ENCODE data around the gene ZNF286A. TPM values are rescaled to one million over a fixed set of nuclear protein-coding genes. Genes with fewer than 3 reads are reported as not detected.
"Not testable (repeated sequence)": the region's sequence is repeated elsewhere in the genome, so short reads cannot be mapped to it uniquely, and the experiment has no call there.

The ZNF286A gene
- total RNA-seq, 2 experiments from 2014 or later, result 19.2 to 35.4 TPM

GRCh38 chr17:15662681-15663080, 36.9 kb upstream of the ZNF286A start:
- Histone ChIP-seq H3K4me2 (ENCODE audit: low read length) (no peak overlapping the region), H2AFZ (ENCODE audit: low read length) (no peak overlapping the region), H4K20me1 (ENCODE audit: insufficient read depth, low read length) (no peaks in the 10 kb centered on the region), H3K9me2 (ENCODE audit: insufficient read depth, low read length) (no peaks in the 10 kb centered on the region), H3K27ac (ENCODE audit: low read depth, low read length, poor library complexity, severe bottlenecking) (no peak overlapping the region), H3K9me3 (ENCODE audit: low read length) (no peaks in the 10 kb centered on the region), H3K79me2 (ENCODE audit: insufficient read depth, low read depth, low read length) (no peaks in the 10 kb centered on the region), H3K36me3 (ENCODE audit: insufficient read depth, low read length) (0 out of 2 replicates have a peak, but pooled peaks cover 4% of the 10 kb centered on the region), H3K4me3 (ENCODE audit: low read depth, low read length, poor library complexity, severe bottlenecking) (no peak overlapping the region), H3K4me1 (ENCODE audit: insufficient read depth, low read length, poor library complexity, severe bottlenecking) (no peaks in the 10 kb centered on the region)
- ChIA-PET CTCF (ENCODE audit: unreplicated experiment) (no interaction called here), POLR2A (no interaction called here)
- no peak for TF ChIP-seq EZH2phosphoT487 (IDR thresholded peaks at IDR 0.05; ENCODE audit: borderline replicate concordance, low read depth, low read length)
- no TSS peak for BruUV-seq (replicated peaks)
- intact Hi-C loops (cut with micrococcal nuclease; ENCODE audit: unreplicated experiment), result no loop called here
- DNase-seq (ENCODE audit: low spot score), result no peak

- H3K79me2 ChIP-seq (ENCODE audit: insufficient read depth, low read depth, low read length), result no peaks in the 10 kb centered on the region
- no peak overlapping the region for H3K4me3 ChIP-seq (ENCODE audit: low read depth, low read length, poor library complexity, severe bottlenecking)
- H2AFZ ChIP-seq (ENCODE audit: low read length), result no peak overlapping the region
- H3K9me2 ChIP-seq (ENCODE audit: insufficient read depth, low read length), result no peaks in the 10 kb centered on the region
- H4K20me1 ChIP-seq (ENCODE audit: insufficient read depth, low read length), result no peaks in the 10 kb centered on the region
- no peaks in the 10 kb centered on the region for H3K4me1 ChIP-seq (ENCODE audit: insufficient read depth, low read length, poor library complexity, severe bottlenecking)
- no peak overlapping the region for H3K27ac ChIP-seq (ENCODE audit: low read depth, low read length, poor library complexity, severe bottlenecking)
- intact Hi-C loops (cut with micrococcal nuclease; ENCODE audit: unreplicated experiment), result no loop called here
- no peak for DNase-seq (ENCODE audit: low spot score)
- 0 out of 2 replicates have a peak, but pooled peaks cover 4% of the 10 kb centered on the region for H3K36me3 ChIP-seq (ENCODE audit: insufficient read depth, low read length)
- H3K9me3 ChIP-seq (ENCODE audit: low read length), result no peaks in the 10 kb centered on the region
- BruUV-seq (replicated peaks), result no TSS peak
- no peak overlapping the region for H3K4me2 ChIP-seq (ENCODE audit: low read length)
- ChIA-PET CTCF (ENCODE audit: unreplicated experiment) (no interaction called here), POLR2A (no interaction called here)
- no peak for TF ChIP-seq EZH2phosphoT487 (IDR thresholded peaks at IDR 0.05; ENCODE audit: borderline replicate concordance, low read depth, low read length)
- TF ChIP-seq CTCF (conservative IDR thresholded peaks at IDR 0.05; ENCODE audit: low read length), result no peak
Observed at GRCh38 chr17:15663176-15663575, 36.4 kb upstream of the ZNF286A start.

GRCh38 chr17:15663691-15664090, 35.9 kb upstream of the ZNF286A start:
- intact Hi-C loops (cut with micrococcal nuclease; ENCODE audit: unreplicated experiment), result no loop called here
- BruUV-seq (replicated peaks), result no TSS peak
- TF ChIP-seq CTCF (conservative IDR thresholded peaks at IDR 0.05; ENCODE audit: low read length) (no peak), EZH2phosphoT487 (IDR thresholded peaks at IDR 0.05; ENCODE audit: borderline replicate concordance, low read depth, low read length) (no peak)
- Histone ChIP-seq H2AFZ (ENCODE audit: low read length) (no peak overlapping the region), H3K27ac (ENCODE audit: low read depth, low read length, poor library complexity, severe bottlenecking) (no peak overlapping the region), H3K9me3 (ENCODE audit: low read length) (no peaks in the 10 kb centered on the region), H3K4me3 (ENCODE audit: low read depth, low read length, poor library complexity, severe bottlenecking) (no peak overlapping the region), H3K79me2 (ENCODE audit: insufficient read depth, low read depth, low read length) (no peaks in the 10 kb centered on the region), H4K20me1 (ENCODE audit: insufficient read depth, low read length) (no peaks in the 10 kb centered on the region), H3K36me3 (ENCODE audit: insufficient read depth, low read length) (0 out of 2 replicates have a peak, but pooled peaks cover 4% of the 10 kb centered on the region), H3K9me2 (ENCODE audit: insufficient read depth, low read length) (no peaks in the 10 kb centered on the region), H3K4me2 (ENCODE audit: low read length) (no peak overlapping the region), H3K4me1 (ENCODE audit: insufficient read depth, low read length, poor library complexity, severe bottlenecking) (no peaks in the 10 kb centered on the region)
- DNase-seq (ENCODE audit: low spot score), result no peak
- POLR2A ChIA-PET, result no interaction called here
- CTCF ChIA-PET (ENCODE audit: unreplicated experiment), result no interaction called here

GRCh38 chr17:15669526-15669925, 30.0 kb upstream of the ZNF286A start:
- H3K9me3 ChIP-seq (ENCODE audit: low read length); CTCF ChIA-PET (ENCODE audit: unreplicated experiment); BruUV-seq (replicated peaks); H3K36me3 ChIP-seq (ENCODE audit: insufficient read depth, low read length); POLR2A ChIA-PET; H3K4me1 ChIP-seq (ENCODE audit: insufficient read depth, low read length, poor library complexity, severe bottlenecking); H3K27ac ChIP-seq (ENCODE audit: low read depth, low read length, poor library complexity, severe bottlenecking); H3K4me3 ChIP-seq (ENCODE audit: low read depth, low read length, poor library complexity, severe bottlenecking); DNase-seq (ENCODE audit: low spot score); intact Hi-C loops (cut with micrococcal nuclease; ENCODE audit: unreplicated experiment); H4K20me1 ChIP-seq (ENCODE audit: insufficient read depth, low read length); H2AFZ ChIP-seq (ENCODE audit: low read length); H3K9me2 ChIP-seq (ENCODE audit: insufficient read depth, low read length); H3K79me2 ChIP-seq (ENCODE audit: insufficient read depth, low read depth, low read length); H3K4me2 ChIP-seq (ENCODE audit: low read length): not testable (repeated sequence)

- H2AFZ ChIP-seq (ENCODE audit: low read length); H3K79me2 ChIP-seq (ENCODE audit: insufficient read depth, low read depth, low read length); H3K4me3 ChIP-seq (ENCODE audit: low read depth, low read length, poor library complexity, severe bottlenecking); POLR2A ChIA-PET; H3K36me3 ChIP-seq (ENCODE audit: insufficient read depth, low read length); intact Hi-C loops (cut with micrococcal nuclease; ENCODE audit: unreplicated experiment); BruUV-seq (replicated peaks); H3K27ac ChIP-seq (ENCODE audit: low read depth, low read length, poor library complexity, severe bottlenecking); DNase-seq (ENCODE audit: low spot score); H3K9me2 ChIP-seq (ENCODE audit: insufficient read depth, low read length); CTCF ChIA-PET (ENCODE audit: unreplicated experiment); H3K4me1 ChIP-seq (ENCODE audit: insufficient read depth, low read length, poor library complexity, severe bottlenecking); H3K4me2 ChIP-seq (ENCODE audit: low read length); H4K20me1 ChIP-seq (ENCODE audit: insufficient read depth, low read length); H3K9me3 ChIP-seq (ENCODE audit: low read length): not testable (repeated sequence)
Observed at GRCh38 chr17:15674640-15675039, 24.9 kb upstream of the ZNF286A start.

All from OCI-LY7 (cell line).